Measurements from ENCODE around the gene PCDH7. TPM values are rescaled to one million over a fixed set of nuclear protein-coding genes. Genes with fewer than 3 reads are reported as not detected.

PCDH7 gene
- total and polyA plus RNA-seq, 3 donors from 2014 or later, result 2.4 to 2.9 (median 2.8) TPM

DNA sequence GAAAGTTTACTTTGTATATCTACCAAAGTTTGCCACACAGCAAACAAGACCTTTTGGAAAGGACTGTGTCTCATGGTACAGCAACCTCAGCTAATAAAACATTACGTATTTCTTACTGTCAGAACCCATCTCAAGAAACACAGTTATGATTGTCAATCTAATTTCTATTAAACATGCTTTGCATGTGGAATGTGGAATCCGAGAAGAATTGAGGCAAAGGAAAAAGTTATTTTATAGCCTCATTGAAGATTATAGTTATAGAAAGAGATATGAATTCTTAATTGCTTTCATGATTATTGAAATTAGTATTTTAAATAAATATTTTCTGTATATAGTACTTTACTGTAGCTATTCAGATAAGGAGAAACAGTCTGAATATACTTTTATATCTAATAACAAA is 5.4 kb downstream of the PCDH7 start:
- no peak overlapping the region for H3K27ac ChIP-seq
- no peak for DNase-seq
- intact Hi-C loops (cut with DNase I; ENCODE audit: low total_unique reads), result no loop called here
- 89 to 91% methylated on average over 2 of the region's 2 CpGs for WGBS, 2 donors
- H3K4me1 ChIP-seq, result peaks cover 3% of the 10 kb centered on the region
- H3K4me3 ChIP-seq, result no peak overlapping the region
- H3K27me3 ChIP-seq, result peaks cover 3% of the 10 kb centered on the region
- no peak for TF ChIP-seq POLR2A (IDR thresholded peaks at IDR 0.05)
- TF ChIP-seq, protein P1, sequence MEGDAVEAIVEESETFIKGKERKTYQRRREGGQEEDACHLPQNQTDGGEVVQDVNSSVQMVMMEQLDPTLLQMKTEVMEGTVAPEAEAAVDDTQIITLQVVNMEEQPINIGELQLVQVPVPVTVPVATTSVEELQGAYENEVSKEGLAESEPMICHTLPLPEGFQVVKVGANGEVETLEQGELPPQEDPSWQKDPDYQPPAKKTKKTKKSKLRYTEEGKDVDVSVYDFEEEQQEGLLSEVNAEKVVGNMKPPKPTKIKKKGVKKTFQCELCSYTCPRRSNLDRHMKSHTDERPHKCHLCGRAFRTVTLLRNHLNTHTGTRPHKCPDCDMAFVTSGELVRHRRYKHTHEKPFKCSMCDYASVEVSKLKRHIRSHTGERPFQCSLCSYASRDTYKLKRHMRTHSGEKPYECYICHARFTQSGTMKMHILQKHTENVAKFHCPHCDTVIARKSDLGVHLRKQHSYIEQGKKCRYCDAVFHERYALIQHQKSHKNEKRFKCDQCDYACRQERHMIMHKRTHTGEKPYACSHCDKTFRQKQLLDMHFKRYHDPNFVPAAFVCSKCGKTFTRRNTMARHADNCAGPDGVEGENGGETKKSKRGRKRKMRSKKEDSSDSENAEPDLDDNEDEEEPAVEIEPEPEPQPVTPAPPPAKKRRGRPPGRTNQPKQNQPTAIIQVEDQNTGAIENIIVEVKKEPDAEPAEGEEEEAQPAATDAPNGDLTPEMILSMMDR (IDR thresholded peaks at IDR 0.05), result no peak
- no peaks in the 10 kb centered on the region for H3K36me3 ChIP-seq (ENCODE audit: low read depth, missing control alignments)
- H3K9me3 ChIP-seq, result no peaks in the 10 kb centered on the region

DNA sequence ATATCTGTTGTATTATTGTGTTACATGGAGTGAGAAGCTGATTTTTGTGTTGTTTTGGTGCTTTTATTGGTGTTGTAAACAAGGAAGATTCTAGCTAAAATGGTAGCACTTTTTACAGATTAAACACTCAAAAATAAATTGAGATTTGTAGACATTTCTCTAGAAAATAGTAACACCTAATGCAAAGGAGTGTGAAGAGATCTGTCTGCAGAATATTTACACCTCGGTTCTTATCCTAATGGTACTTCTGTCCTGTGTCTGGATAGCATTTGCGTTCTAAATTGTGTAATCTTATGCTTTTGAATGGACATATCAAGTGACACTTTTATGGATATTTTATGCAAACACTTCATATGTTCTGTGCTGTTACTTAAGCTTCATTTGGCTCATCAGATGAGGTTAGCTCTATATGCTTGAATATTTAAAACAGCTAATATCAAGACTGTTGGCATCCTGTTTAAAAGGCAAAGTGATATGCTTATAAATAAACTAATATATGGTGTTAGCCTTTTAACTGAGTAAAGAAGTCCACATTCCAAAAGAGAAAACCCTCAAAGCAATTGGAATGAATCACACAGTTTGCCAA is 6.0 kb downstream of the PCDH7 start:
- no peaks in the 10 kb centered on the region for H3K4me1 ChIP-seq
- intact Hi-C loops (cut with DNase I; ENCODE audit: low total_unique reads), result no loop called here
- DNase-seq, result no peak
- no peaks in the 10 kb centered on the region for H3K9me3 ChIP-seq
- no peaks in the 10 kb centered on the region for H3K36me3 ChIP-seq (ENCODE audit: low read depth, missing control alignments)
- 78 to 82% methylated on average over 2 of the region's 2 CpGs for WGBS, 2 donors
- no peak overlapping the region for H3K27ac ChIP-seq
- TF ChIP-seq POLR2A (IDR thresholded peaks at IDR 0.05), result no peak
- TF ChIP-seq, protein P1 (IDR thresholded peaks at IDR 0.05), result no peak
- peaks cover 2% of the 10 kb centered on the region for H3K27me3 ChIP-seq
- no peak overlapping the region for H3K4me3 ChIP-seq

DNA sequence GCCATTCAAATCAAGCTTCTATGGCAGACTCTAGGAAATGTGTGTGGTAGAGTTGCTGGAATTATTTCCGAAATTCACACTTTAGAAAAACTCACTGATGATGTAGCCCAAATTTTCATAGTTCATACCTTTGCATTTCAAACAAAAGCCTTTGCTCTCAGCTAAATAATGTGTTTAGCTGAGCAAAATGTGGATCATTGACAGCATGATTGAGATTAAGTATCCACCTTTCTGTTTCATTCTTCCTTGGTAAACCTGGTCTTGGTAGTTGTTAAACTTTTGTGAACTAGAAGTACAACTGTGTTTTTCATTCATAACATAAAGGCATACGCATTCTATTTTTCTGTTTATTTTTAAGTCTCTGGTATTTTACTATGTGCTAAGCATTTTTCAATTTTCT is 7.2 kb downstream of the PCDH7 start:
- Histone ChIP-seq H3K4me3 (no peak overlapping the region), H3K36me3 (ENCODE audit: low read depth, missing control alignments) (no peaks in the 10 kb centered on the region), H3K4me1 (no peaks in the 10 kb centered on the region), H3K27ac (no peak overlapping the region), H3K9me3 (no peaks in the 10 kb centered on the region), H3K27me3 (no peaks in the 10 kb centered on the region)
- no peak for DNase-seq
- TF ChIP-seq POLR2A (IDR thresholded peaks at IDR 0.05), result no peak
- TF ChIP-seq, protein P1 (IDR thresholded peaks at IDR 0.05), result no peak
- 89 to 90% methylated on average over 2 of the region's 2 CpGs for WGBS, 2 donors
- intact Hi-C loops (cut with DNase I; ENCODE audit: low total_unique reads), result no loop called here

DNA sequence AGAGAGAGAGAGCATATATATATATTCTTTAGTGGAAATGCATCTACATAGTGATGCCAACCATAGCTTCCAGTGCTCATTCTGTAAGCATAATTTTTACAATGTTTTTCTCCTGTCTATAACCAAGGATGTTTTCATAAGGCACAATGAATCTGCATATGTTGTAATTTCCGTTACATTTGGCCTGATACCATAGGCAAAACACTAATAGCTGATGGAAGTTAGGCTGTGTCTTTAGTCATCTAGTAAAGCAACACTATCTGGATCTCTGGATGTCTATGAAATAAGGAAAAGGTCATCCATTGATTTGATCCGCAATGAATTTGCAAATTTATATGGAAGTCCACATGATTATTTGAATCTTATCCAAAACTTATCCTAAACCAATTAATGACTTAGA is 8.1 kb downstream of the PCDH7 start:
- H3K4me3 ChIP-seq, result no peak overlapping the region
- H3K9me3 ChIP-seq, result no peaks in the 10 kb centered on the region
- WGBS, 2 donors, result 88 to 94% methylated on average over 2 of the region's 2 CpGs
- H3K27ac ChIP-seq, result no peak overlapping the region
- H3K27me3 ChIP-seq, result no peaks in the 10 kb centered on the region
- intact Hi-C loops (cut with DNase I; ENCODE audit: low total_unique reads), result no loop called here
- no peak for DNase-seq
- TF ChIP-seq POLR2A (IDR thresholded peaks at IDR 0.05), result no peak
- TF ChIP-seq, protein P1 (IDR thresholded peaks at IDR 0.05), result no peak
- H3K4me1 ChIP-seq, result no peaks in the 10 kb centered on the region
- H3K36me3 ChIP-seq (ENCODE audit: low read depth, missing control alignments), result no peaks in the 10 kb centered on the region

DNA sequence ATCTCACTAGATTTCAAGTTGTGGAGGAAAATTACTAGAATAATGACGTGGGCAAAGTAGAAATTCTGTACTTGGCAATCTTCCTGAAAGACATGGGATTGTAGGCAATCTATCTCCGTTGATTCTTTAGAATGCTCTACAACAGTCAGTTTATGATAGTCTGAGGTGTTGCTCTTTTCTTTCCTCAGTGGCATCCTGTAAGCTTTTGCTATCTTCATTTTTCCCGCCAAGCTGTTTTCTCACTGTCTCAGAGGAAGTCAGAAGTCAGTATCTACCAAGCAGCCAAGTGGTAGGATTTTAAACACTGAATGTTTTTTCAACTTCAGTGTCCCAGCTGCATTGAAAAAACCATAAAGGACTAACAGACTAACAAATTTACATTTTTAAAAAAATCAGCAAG is 23.7 kb downstream of the PCDH7 start:
- DNase-seq, result no peak
- Histone ChIP-seq H3K27me3 (no peaks in the 10 kb centered on the region), H3K27ac (no peak overlapping the region), H3K4me3 (no peak overlapping the region), H3K4me1 (no peaks in the 10 kb centered on the region), H3K36me3 (ENCODE audit: low read depth, missing control alignments) (no peaks in the 10 kb centered on the region), H3K9me3 (no peaks in the 10 kb centered on the region)
- intact Hi-C loops (cut with DNase I; ENCODE audit: low total_unique reads), result no loop called here
- TF ChIP-seq, protein P1 (IDR thresholded peaks at IDR 0.05), result no peak
- no peak for TF ChIP-seq POLR2A (IDR thresholded peaks at IDR 0.05)
- WGBS, 2 donors, result 43 to 56% methylated on average over 3 of the region's 3 CpGs
